ENCODE results near the gene HAL. TPM values are rescaled to one million over a fixed set of nuclear protein-coding genes. Genes with fewer than 3 reads are reported as not detected.

Gene HAL
- total and polyA plus RNA-seq, 2 of the 13 experiments (the other 11 are each of a cell fraction or from before 2014, with no cell fraction given): 0.89 to 37.8 TPM

GRCh38 chr12:95942524-95943329, 53.4 kb downstream of the HAL start, which contains the start of gene CCDC38 (continued):
- TF ChIP-seq, protein P1, sequence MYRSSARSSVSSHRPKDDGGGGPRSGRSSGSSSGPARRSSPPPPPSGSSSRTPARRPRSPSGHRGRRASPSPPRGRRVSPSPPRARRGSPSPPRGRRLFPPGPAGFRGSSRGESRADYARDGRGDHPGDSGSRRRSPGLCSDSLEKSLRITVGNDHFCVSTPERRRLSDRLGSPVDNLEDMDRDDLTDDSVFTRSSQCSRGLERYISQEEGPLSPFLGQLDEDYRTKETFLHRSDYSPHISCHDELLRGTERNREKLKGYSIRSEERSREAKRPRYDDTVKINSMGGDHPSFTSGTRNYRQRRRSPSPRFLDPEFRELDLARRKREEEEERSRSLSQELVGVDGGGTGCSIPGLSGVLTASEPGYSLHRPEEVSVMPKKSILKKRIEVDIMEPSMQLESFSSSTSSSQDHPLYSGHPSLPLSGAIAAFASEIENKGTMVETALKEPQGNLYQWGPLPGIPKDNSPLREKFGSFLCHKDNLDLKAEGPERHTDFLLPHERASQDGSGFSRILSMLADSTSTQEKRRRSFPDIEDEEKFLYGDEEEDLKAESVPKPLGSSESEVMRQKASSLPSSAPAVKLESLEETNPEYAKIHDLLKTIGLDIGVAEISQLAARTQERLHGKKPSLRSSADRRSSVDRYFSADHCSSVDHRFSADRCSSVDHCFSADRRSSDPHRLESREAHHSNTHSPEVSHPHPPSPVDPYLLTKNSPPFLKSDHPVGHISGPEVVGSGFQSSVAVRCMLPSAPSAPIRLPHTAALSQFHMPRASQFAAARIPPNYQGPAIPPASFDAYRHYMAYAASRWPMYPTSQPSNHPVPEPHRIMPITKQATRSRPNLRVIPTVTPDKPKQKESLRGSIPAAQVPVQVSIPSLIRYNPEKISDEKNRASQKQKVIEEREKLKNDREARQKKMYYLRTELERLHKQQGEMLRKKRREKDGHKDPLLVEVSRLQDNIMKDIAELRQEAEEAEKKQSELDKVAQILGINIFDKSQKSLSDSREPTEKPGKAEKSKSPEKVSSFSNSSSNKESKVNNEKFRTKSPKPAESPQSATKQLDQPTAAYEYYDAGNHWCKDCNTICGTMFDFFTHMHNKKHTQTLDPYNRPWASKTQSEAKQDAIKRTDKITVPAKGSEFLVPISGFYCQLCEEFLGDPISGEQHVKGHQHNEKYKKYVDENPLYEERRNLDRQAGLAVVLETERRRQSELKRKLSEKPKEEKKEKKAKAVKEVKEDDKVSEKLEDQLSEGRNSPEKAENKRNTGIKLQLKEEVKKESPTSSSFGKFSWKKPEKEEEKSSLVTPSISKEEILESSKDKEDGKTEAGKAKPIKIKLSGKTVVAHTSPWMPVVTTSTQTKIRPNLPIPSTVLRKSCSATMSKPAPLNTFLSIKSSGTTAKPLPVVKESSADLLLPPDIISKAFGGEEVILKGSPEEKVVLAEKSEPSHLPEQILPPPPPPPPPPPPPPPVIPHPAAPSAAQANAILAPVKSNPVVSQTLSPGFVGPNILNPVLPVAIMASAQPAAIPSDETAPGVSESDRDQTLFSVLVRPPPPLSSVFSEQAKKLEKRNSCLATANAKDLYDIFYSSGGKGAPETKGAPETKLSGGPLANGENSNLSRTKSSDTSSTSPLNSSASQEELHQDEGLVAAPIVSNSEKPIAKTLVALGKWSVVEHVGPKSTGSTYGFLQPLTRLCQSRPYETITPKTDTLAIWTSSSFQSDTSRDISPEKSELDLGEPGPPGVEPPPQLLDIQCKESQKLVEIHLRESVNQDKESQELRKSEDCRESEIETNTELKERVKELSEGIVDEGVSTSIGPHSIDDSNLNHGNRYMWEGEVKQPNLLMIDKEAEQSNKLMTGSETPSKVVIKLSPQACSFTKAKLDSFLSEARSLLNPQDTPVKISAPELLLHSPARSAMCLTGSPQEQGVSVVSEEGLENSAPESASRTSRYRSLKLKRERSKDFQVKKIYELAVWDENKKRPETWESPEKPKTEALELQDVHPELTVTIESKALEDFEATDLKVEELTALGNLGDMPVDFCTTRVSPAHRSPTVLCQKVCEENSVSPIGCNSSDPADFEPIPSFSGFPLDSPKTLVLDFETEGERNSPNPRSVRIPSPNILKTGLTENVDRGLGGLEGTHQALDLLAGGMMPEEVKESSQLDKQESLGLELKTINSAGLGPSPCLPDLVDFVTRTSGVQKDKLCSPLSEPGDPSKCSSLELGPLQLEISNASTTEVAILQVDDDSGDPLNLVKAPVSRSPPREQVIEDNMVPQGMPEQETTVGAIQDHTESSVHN (CRISPR knock-in tag; IDR thresholded peaks at IDR 0.05): no peak
- TF ChIP-seq CHD2 (IDR thresholded peaks at IDR 0.05; ENCODE audit: low read depth, low read length) (no peak), TBX2 (CRISPR knock-in tag; IDR thresholded peaks at IDR 0.05; ENCODE audit: borderline replicate concordance) (peak; percentile 57), SALL2 (CRISPR knock-in tag; IDR thresholded peaks at IDR 0.05) (no peak; the same call in 1 of the 2 replicates), ZNF33A (CRISPR knock-in tag; IDR thresholded peaks at IDR 0.05; ENCODE audit: borderline replicate concordance) (no peak), THAP11 (CRISPR knock-in tag; IDR thresholded peaks at IDR 0.05) (0 out of 2 replicates have a peak, but pooled peaks have one; percentile 51), CEBPB (IDR thresholded peaks at IDR 0.05; ENCODE audit: borderline replicate concordance, low read depth, low read length) (no peak), JUND (CRISPR knock-in tag; IDR thresholded peaks at IDR 0.05) (no peak; the same call in 1 of the 2 replicates), HNF4A (CRISPR knock-in tag; IDR thresholded peaks at IDR 0.05) (peak; percentile 48), SP5 (CRISPR knock-in tag; IDR thresholded peaks at IDR 0.05; ENCODE audit: borderline replicate concordance, low read depth) (no peak; the same call in 1 of the 2 replicates)
- TF ChIP-seq, protein P2, sequence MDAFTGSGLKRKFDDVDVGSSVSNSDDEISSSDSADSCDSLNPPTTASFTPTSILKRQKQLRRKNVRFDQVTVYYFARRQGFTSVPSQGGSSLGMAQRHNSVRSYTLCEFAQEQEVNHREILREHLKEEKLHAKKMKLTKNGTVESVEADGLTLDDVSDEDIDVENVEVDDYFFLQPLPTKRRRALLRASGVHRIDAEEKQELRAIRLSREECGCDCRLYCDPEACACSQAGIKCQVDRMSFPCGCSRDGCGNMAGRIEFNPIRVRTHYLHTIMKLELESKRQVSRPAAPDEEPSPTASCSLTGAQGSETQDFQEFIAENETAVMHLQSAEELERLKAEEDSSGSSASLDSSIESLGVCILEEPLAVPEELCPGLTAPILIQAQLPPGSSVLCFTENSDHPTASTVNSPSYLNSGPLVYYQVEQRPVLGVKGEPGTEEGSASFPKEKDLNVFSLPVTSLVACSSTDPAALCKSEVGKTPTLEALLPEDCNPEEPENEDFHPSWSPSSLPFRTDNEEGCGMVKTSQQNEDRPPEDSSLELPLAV (CRISPR knock-in tag; conservative IDR thresholded peaks at IDR 0.05; ENCODE audit: low read depth): no peak; the same call in 1 of the 2 replicates
